ENCODE data around the gene ST3GAL4. TPM values are rescaled to one million over a fixed set of nuclear protein-coding genes. Genes with fewer than 3 reads are reported as not detected.

Gene ST3GAL4
- total RNA-seq, 1 experiment from 2014 or later: 13.6 TPM

GRCh38 chr11:126418887-126419286 lies 63.4 kb downstream of the ST3GAL4 start:
- H3K27me3 ChIP-seq (ENCODE audit: insufficient read depth, low read length): no peaks in the 10 kb centered on the region; the same call in 1 of the 2 replicates
- no peak overlapping the region for H3K4me3 Mint-ChIP-seq

More at GRCh38 chr11:126418887-126419286, 63.4 kb downstream of the ST3GAL4 start:
- Mint-ChIP-seq H3K27ac (no peak overlapping the region), H3K27me3 (ENCODE audit: low read depth) (no peaks in the 10 kb centered on the region), H3K9me3 (no peaks in the 10 kb centered on the region), H3K4me1 (peaks cover 0 to 6% of the 10 kb centered on the region in 2 experiments; a peak in 1 of 4 replicates), H3K36me3 (ENCODE audit: insufficient read depth in 1 of 3, low read depth in 3 of 3) (no peaks in the 10 kb centered on the region; a peak in 2 of 7 replicates)
- Histone ChIP-seq H3K79me2 (ENCODE audit: insufficient read depth, low read length) (no peaks in the 10 kb centered on the region), H4K5ac (ENCODE audit: insufficient read length, low read depth, low read length) (no peak overlapping the region), H3K56ac (ENCODE audit: insufficient read length, low read depth, low read length) (no peak overlapping the region), H3K9me3 (ENCODE audit: control insufficient read depth, low read depth, low read length) (no peaks in the 10 kb centered on the region), H3K14ac (ENCODE audit: insufficient read depth, low read length) (no peak overlapping the region), H3K4ac (ENCODE audit: low read depth, low read length) (no peak overlapping the region), H2BK15ac (ENCODE audit: low read depth, low read length) (no peak overlapping the region), H2BK12ac (ENCODE audit: insufficient read length, low read depth, low read length) (no peak overlapping the region), H3K79me1 (ENCODE audit: insufficient read depth, low read depth, low read length, poor library complexity, severe bottlenecking) (no peaks in the 10 kb centered on the region), H3K18ac (ENCODE audit: insufficient read length, low read depth, low read length) (no peak overlapping the region), H3K23me2 (ENCODE audit: insufficient read length, low read depth, low read length, poor library complexity, severe bottlenecking) (no peaks in the 10 kb centered on the region), H2BK20ac (ENCODE audit: low read depth, low read length, poor library complexity, severe bottlenecking) (no peak overlapping the region), H2AFZ (ENCODE audit: low read length) (no peak overlapping the region), H4K8ac (replicated peaks; ENCODE audit: insufficient read length, low read depth, low read length) (no peak overlapping the region), H4K20me1 (ENCODE audit: control insufficient read depth, insufficient read depth, insufficient read length) (no peaks in the 10 kb centered on the region), H2BK5ac (ENCODE audit: insufficient read length, low read length) (no peak overlapping the region), H2AK5ac (ENCODE audit: insufficient read length, low read length) (no peak overlapping the region), H2BK120ac (ENCODE audit: low read depth, low read length, poor library complexity, severe bottlenecking) (no peak overlapping the region), H3K9ac (ENCODE audit: extremely low read depth, insufficient read length, low read length) (no peak overlapping the region), H3T11ph (ENCODE audit: low read length) (no peak overlapping the region), H3K23ac (ENCODE audit: insufficient read length, low read depth, low read length) (no peak overlapping the region), H3K4me2 (ENCODE audit: insufficient read depth, insufficient read length, low read length) (no peak overlapping the region), H3K4me1 (ENCODE audit: insufficient read depth, low read length) (no peaks in the 10 kb centered on the region; the same call in 1 of the 2 replicates), H3K27ac (ENCODE audit: insufficient read length, low read depth, low read length) (no peak overlapping the region), H4K91ac (ENCODE audit: insufficient read length, low read depth, low read length) (no peak overlapping the region)
- DNase-seq: no peak
- WGBS (ENCODE audit: extremely low coverage, insufficient read length, low lambda C conversion rate): no CpG with 5 or more reads among the region's 1 CpG
- no peak for TF ChIP-seq CTCF (conservative IDR thresholded peaks at IDR 0.05)

Data from H9 (cell line).